Chondrocyte (in vitro differentiated cells): ENCODE measurements around the gene TPRX2. TPM values are rescaled to one million over a fixed set of nuclear protein-coding genes. Genes with fewer than 3 reads are reported as not detected.
A peak's percentile ranks its signal among the peaks of the same experiment; 100 is the strongest.
"Not testable (repeated sequence)": the region's sequence is repeated elsewhere in the genome, so short reads cannot be mapped to it uniquely, and the experiment has no call there.

Experiments used
- DNase-seq: peaks from one replicate; pipeline ENCODE4 v3.0.0; 2021; ENCODE audit warnings: mixed read lengths, low spot score
- H3K27ac Mint-ChIP-seq: one replicate; pipeline ENCODE4 v1.8.0; 2021; ENCODE audit warnings: mild to moderate bottlenecking, moderate library complexity, mixed read lengths; ENCODE audit not compliant: unreplicated experiment
- H3K27me3 Mint-ChIP-seq: 2 replicates; pipeline ENCODE4 v1.8.0; 2021; ENCODE audit warnings: low read depth, mixed read lengths
- H3K36me3 Mint-ChIP-seq: 2 replicates; pipeline ENCODE4 v1.8.0; 2021; ENCODE audit warnings: low read depth, mixed read lengths
- H3K4me1 Mint-ChIP-seq: 2 replicates; pipeline ENCODE4 v1.8.0; 2021; ENCODE audit warnings: low read depth, mild to moderate bottlenecking, mixed read lengths
- H3K4me3 Mint-ChIP-seq: one replicate; pipeline ENCODE4 v1.8.0; 2021; ENCODE audit warnings: mild to moderate bottlenecking, moderate library complexity, mixed read lengths; ENCODE audit not compliant: unreplicated experiment
- H3K9me3 Mint-ChIP-seq: 2 replicates; pipeline ENCODE4 v1.8.0; 2021; ENCODE audit warnings: low read depth, mixed read lengths
- total RNA-seq: library from RNA; stranded (reverse); gene quantifications from 3 replicates; pipeline ENCODE4 v1.2.1, GENCODE V29; 2021
- TF ChIP-seq, protein P1 (sequence below): fragments of 200-600 bp; sonication (generic); IDR thresholded peaks from 2 replicates; pipeline ENCODE4 v1.5.0; 2021; ENCODE audit warnings: antibody characterized with exemption, mild to moderate bottlenecking, moderate library complexity

Gene TPRX2
- total RNA-seq, 1 donor from 2014 or later = not detected

DNA sequence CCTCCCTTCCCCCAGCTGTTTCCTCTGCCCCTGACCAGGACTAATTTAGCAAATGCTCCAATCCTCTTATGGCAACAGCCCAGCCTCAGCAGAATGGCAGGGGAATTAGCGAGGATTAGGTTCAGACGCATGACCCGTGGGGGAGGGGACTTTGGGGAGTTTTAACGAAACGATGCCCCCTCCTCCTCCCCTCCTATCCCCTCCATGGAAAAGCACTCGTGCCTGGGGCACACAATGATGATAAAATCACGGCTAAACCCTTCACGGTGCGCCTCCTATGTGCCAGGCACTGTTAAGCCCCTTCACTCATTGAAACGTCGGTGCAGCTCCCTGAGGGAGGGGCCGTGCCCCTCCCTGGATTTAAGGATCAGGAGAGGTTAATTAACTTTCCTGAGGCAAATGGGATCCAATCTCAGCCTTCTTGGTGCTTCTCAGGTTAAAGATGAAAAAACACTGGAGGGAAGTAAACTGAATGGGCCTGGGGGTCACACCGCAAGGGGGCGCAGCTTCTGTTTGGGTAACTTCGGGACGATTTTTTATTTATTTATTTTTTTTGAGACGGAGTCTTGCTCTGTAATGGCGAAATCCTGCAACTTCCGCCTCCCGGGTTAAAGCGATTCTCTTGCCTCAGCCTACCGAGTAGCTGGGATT lies 10.1 kb upstream of the TPRX2 start:
- Mint-ChIP-seq H3K4me1 (peaks cover 13% of the 10 kb centered on the region), H3K36me3 (no peaks in the 10 kb centered on the region), H3K27ac (no peak overlapping the region), H3K27me3 (peaks cover 52% of the 10 kb centered on the region), H3K9me3 (no peaks in the 10 kb centered on the region), H3K4me3 (no peak overlapping the region)
- TF ChIP-seq, protein P1, sequence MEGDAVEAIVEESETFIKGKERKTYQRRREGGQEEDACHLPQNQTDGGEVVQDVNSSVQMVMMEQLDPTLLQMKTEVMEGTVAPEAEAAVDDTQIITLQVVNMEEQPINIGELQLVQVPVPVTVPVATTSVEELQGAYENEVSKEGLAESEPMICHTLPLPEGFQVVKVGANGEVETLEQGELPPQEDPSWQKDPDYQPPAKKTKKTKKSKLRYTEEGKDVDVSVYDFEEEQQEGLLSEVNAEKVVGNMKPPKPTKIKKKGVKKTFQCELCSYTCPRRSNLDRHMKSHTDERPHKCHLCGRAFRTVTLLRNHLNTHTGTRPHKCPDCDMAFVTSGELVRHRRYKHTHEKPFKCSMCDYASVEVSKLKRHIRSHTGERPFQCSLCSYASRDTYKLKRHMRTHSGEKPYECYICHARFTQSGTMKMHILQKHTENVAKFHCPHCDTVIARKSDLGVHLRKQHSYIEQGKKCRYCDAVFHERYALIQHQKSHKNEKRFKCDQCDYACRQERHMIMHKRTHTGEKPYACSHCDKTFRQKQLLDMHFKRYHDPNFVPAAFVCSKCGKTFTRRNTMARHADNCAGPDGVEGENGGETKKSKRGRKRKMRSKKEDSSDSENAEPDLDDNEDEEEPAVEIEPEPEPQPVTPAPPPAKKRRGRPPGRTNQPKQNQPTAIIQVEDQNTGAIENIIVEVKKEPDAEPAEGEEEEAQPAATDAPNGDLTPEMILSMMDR = peak; percentile 76
- no peak for DNase-seq

DNA sequence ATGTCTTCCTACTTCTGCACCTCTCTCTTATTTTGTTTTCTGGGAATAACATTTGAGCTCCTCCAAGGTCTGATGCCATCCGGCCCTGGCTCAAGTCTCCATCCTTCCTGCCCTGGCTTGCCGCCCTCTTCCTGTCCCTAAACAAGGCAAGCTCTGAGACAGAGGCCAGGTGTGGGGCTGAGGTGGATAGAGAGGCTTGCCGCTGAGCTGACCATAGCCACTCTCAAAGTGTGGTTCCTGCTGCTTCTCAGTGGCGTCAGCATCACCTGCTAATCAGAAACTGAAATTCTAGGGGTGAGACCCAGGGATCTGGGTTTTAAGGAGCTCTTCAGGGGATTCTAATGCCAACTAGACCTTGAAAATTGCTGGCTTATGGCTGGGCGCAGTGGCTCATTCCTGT lies 6.0 kb upstream of the TPRX2 start:
- Mint-ChIP-seq H3K27me3 (peaks cover 47% of the 10 kb centered on the region), H3K4me3 (no peak overlapping the region)
- TF ChIP-seq, protein P1 = no peak

GRCh38 chr19:47854459-47854858 lies 4.6 kb upstream of the TPRX2 start:
- no peak for DNase-seq
- Mint-ChIP-seq H3K36me3 (no peaks in the 10 kb centered on the region), H3K4me3 (no peak overlapping the region), H3K9me3 (no peaks in the 10 kb centered on the region), H3K27ac (no peak overlapping the region), H3K27me3 (peaks cover 35% of the 10 kb centered on the region), H3K4me1 (peaks cover 6% of the 10 kb centered on the region)
- TF ChIP-seq, protein P1 = no peak

More for the DNA sequence above, 6.0 kb upstream of the TPRX2 start:
- Mint-ChIP-seq H3K4me1 (peaks cover 13% of the 10 kb centered on the region), H3K27ac (no peak overlapping the region), H3K9me3 (no peaks in the 10 kb centered on the region), H3K36me3 (no peaks in the 10 kb centered on the region)
- DNase-seq = no peak

DNA sequence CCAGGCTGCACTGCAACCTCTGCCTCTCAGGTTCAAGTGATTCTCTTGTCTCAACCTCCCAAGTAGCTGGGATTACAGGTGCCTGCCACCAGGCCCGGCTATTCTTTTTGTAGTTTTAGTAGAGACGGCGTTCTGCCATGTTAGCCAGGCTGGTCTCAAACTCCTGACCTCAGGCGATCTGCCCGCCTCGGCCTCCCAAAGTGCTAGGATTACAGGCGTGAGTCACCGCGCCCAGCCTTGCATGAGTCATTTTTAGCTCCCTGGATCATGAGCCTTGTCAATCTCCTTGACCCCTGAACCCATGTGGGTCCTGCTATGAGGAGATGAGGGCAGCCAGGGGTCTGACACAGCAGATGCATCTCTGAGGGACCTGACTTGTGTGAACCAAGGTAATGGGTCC lies 804 bp upstream of the TPRX2 start:
- H3K4me3 Mint-ChIP-seq, H3K4me1 Mint-ChIP-seq, H3K9me3 Mint-ChIP-seq, H3K27ac Mint-ChIP-seq, H3K36me3 Mint-ChIP-seq: not testable (repeated sequence)
- peaks cover 11% of the 10 kb centered on the region for H3K27me3 Mint-ChIP-seq
- DNase-seq = peak; percentile 52

DNA sequence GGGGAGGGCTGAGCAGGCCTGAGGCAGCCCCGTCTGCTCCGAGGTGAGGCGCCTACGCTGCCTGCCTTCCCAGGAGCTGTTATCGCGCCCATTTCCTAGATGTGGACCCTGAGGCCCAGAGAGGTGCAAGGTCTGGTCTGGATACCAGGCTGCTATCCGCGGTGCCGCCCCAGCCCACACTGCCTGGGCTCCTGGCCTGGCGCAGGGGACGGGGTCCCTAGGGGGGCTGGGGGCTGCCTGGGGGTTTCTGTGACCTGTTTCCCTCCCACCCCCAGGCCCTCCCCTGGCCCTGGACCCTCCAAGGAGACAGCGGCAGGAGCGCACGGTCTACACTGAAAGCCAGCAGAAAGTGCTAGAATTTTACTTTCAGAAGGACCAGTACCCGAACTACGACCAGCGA lies 803 bp downstream of the TPRX2 start:
- not testable (repeated sequence) for H3K27ac Mint-ChIP-seq, H3K27me3 Mint-ChIP-seq, H3K36me3 Mint-ChIP-seq, DNase-seq, H3K9me3 Mint-ChIP-seq, H3K4me3 Mint-ChIP-seq, H3K4me1 Mint-ChIP-seq

- H3K9me3 Mint-ChIP-seq = peaks cover 2% of the 10 kb centered on the region
- H3K36me3 Mint-ChIP-seq = no peaks in the 10 kb centered on the region
- no peak for DNase-seq
- H3K4me3 Mint-ChIP-seq = no peak overlapping the region
- H3K27ac Mint-ChIP-seq = no peak overlapping the region
- peaks cover 2% of the 10 kb centered on the region for H3K27me3 Mint-ChIP-seq
- no peaks in the 10 kb centered on the region for H3K4me1 Mint-ChIP-seq
- TF ChIP-seq, protein P1 = no peak
Observed at GRCh38 chr19:47860602-47861297, 1.7 kb downstream of the TPRX2 start.
